HL-60/S4 treated with retinoic acid at 250 ng/mL for 4 days and 3 days (cell line): ENCODE data around the gene RIMS4.
"Not testable (repeated sequence)": the region's sequence is repeated elsewhere in the genome, so short reads cannot be mapped to it uniquely, and the experiment has no call there.

ENCODE experiments used
- in situ Hi-C: fragments of 300-500 bp; cut with MboI; formaldehyde crosslinking; loops from 2 replicates; pipeline ENCODE4 v1.7.0; 2022; ENCODE audit warnings: low sequenced_read_pairs

The RIMS4 gene

DNA sequence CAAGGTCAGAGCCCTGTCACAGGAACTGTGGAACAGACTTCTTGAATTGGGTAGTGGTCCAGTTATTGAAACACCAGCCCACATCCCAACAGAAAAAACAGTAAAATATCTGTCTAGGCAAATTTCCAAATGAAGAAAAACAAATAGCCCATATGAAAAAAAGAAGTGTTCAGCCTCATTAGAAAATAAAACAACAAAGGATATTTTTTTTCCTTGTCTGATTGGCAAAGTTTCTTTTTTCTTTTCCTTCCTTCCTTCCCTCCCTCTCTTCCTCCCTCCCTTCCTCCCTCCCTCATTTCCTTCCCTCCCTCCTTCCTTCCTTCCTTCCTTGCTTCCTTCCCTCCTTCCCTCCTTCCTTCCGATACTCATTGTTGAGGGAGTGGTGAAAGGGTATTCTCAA, 20.6 kb upstream of the RIMS4 start:
- in situ Hi-C loops = no loop called here

DNA sequence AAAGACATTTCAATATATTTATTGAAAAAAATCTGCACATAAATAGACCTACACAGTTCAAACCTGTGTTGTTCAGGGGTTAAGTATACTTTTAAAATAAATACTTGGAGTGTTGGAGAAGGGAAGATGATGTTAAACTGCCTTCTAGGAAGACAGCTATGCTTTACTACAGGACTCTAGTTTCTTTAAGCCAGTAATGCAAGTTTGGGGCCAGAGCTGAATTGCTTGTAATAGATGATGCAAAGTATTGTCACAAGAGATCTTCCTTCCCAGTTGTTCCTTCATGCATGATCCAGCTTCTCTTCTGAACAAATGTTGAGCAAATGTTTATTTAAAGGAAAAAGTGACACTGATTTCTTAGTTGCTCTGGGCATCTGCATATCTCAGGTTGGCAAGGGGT, 20.2 kb upstream of the RIMS4 start:
- in situ Hi-C loops = no loop called here

DNA sequence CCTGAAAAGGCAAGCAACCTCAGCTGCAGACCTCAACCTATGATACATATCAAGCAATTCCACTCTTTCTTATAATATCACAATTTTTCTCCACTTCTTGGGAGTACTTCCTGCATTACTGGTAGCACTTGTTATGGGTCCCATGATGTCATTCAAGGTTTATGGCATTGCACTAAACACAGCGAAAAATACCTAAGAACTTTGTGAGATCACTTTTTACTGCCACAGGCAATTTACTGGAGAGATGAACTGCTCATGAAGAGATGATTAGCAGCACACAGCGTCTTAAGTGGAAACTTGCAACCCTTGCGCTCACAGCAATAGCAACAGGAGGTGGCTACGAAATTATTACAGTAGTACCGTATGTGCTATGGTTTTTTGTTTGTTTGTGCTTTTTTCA, 19.3 kb upstream of the RIMS4 start:
- in situ Hi-C loops = no loop called here

DNA sequence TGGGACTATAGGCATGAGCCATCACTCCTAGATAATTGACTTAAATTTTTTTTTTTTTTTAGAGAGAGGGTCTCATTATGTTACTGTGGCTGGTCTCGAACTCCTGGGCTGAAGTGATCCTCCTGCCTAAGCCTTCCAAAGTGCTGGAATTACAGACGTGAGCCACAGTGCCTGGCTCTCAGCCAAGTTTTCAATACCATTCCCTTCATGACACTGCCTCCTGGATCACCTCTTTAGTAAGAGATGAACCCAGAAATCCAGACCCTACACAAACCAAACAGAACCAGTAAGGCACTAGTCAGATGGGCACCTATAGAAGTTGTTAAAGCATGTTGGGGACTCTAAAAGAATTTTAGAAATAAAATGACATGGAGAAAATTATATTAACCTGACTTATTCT, 18.3 kb upstream of the RIMS4 start:
- in situ Hi-C loops = no loop called here

DNA sequence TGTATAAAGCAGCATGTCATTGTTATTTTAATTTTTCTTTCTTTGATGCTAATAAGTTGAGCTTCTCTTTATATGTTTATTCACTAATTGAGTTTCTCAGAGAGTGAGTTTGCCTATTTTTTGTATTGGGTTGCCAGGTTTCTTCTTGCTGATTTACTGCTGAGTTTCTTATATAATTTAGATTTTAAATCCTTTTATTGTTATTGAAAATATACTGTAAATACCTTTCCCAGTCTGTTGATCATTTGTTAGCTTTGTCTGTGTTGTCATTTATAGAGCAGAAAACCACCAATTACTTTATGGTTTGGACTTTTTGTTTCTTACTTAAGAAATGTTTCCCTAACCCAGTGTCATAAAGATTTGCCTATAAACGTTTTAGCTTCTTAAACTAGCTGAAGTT, 17.1 kb upstream of the RIMS4 start:
- in situ Hi-C loops = no loop called here

DNA sequence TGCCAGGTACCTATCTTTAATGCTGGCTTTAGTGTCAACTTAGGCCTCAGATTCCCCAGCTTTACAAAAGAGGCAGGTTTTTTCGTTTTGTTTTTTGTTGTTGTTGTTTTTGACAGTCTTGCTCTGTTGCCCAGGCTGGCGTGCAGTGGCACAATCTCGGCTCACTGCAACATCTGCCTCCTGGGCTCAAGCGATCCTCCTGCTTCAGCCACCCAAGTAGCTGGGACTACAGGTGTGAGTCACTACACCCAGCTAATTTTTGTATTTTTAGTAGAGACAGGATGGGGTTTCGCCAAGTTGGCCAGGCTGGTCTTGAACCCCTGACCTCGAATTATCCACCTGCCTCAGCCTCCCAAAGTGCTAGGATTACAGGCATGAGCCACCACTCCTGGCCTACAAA, 11.2 kb upstream of the RIMS4 start:
- in situ Hi-C loops = not testable (repeated sequence)

DNA sequence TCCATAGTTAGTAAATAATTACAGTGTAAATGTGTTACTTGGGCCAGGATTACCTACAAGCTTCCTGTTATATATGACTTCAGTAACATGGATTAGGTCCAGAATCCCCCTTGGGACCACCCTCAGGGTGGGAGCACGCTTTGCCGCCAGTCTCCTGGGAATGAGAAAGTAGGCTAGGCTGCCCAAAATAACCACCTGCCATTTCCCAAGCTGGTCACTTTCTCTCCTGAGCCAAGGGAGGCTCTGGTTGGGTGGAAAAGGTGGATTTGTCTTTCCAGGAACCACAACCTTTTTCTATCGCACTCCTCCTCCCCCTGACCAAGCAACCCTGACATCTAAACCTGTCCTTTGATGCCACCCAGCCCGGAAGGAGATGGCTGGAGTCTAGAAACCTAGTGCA, 9.6 kb upstream of the RIMS4 start:
- in situ Hi-C loops = no loop called here

DNA sequence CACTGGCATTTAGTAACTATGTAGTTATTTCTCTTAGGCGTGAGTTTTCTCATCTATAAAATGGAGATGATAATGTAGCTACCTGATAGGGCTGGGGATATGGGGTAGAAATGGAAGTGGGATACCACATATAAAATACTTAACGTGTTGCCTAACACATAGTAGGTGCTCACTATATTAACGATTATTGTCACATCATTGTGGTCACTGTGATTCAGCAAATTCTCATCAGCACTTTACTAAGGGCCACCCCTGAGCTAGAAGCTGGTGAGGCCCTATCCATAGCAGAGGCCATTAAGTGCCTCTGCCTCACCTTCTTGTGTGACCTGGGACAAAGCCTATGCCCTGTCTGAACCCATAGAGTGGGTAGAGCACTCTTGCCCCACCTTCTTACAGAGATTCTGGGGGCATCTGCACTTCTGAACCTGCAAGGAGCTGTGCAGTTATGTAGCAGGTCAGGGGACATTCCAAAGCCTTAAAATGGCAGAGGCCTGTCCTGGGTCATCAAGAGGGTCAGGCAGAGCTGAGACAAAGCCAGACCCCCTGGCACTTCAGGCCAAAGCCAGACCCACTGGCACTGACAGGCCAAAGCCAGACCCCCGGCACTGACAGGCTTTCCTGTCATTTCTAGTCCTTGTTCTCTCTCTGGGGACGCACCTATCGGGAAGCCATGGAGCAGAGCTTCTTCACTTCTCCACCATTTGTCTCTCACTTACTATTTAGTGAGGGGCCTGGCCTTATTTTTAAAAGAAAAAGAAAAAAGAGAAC, 7.0 kb upstream of the RIMS4 start:
- in situ Hi-C loops = no loop called here

DNA sequence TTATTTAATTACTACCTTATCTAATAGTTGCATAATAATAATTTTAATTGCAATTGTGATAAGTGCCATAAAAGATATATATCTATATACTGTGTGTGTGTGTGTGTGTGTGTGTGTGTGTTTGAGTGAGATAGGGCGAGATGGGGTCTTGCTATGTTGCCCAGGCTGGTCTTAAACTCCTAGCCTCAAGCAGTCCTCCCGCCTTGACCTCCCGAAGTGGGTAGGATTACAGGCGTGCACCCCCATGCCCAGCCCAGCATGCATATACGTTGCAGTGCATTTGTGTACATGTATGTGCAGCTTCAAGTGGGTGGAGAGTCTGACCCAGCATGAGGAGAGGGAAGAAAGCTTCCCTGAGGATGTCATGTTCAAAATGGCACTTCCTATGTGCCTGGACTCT, 4.6 kb upstream of the RIMS4 start:
- in situ Hi-C loops = no loop called here

DNA sequence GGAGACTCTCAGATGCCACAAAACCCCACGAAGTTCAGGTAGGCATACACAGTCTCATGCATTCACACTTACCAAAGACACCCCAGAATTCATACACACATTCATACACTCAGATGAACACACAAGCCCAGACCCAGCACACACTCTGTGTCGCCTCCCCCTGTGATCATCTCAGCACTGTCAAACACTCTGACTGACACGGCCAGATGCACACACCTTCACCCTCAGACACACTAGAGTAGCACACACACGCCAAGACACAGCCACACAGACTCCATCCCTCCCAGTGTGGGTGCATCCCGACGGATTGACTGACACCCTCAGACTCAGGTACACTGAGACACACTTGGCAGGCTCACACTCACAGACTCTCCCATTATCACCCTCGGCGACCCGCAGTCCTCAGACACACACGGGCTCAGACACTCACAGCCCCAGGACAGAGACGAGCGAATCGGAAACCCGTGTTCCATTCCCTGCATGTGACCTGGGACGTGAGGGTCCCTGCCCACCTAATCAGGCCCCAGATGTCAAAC, 872 bp upstream of the RIMS4 start:
- in situ Hi-C loops = no loop called here

DNA sequence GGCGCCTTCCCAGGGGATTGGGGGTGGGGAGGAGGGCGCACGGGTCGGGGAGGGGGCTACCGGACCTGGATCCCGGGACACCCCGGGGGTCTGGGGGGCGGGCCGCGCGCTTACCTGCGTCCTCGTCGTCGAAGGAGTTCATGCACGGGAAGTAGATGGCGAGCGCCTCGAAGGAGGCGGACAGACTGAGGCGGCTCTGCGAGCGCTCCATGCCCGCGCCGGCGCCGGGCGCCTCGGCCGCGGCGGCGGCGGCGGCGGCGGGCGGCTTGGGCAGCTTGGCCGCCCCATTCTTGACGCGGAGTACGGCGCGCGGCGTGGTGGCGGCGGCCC, 320 bp downstream of the RIMS4 start:
- in situ Hi-C loops = no loop called here

DNA sequence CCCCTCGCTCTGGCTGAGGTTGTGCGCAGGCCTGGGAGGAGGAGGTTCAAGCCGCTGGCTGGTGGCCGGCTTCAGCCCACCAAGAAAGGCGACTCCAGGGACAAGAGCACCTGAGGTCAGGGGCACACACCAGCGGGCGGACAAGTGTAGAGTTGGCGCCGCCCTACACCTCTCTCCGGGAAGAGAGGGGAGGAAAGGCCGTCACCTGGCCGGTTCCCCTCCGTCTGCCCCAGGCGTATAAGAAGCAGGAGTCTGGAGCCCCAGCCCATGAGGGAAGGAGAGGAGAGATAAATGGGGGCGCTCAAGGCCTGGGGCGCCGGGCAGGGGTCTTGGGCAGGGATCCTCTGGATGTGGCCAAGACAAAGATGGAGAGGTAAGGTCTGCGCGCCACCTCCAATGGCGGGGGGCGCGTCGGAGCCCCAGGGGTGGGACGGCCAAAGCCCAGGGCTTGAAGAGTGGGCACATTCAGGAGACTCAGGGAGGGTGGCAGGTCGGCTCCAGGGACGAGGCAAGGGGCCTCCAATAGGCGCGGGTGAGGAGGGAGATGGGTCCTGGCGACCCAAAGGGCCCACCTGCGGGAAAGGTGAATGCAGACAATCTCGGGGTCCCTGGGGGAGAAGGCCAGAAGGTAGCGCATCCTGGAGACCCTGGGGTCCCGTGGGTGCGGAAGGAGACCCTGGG, 826 bp downstream of the RIMS4 start:
- in situ Hi-C loops = no loop called here

DNA sequence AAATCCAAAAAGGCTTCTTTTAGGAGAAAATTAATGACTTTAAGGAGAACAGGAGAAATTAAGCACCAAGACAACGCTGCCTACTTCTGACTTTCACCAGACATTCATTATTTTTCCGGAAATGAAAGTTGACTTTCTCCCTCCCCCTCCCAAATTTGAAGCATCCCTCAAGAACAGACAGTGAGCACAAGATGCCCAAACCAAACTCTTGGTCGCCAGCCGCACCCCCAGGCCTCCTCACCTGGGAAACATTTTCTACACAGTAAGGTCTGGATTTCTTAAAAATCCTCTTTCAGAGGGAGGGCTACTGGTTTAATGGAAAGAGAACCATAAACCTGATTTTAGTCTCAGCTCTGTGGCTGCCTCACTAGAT, 2.7 kb downstream of the RIMS4 start:
- in situ Hi-C loops = no loop called here

DNA sequence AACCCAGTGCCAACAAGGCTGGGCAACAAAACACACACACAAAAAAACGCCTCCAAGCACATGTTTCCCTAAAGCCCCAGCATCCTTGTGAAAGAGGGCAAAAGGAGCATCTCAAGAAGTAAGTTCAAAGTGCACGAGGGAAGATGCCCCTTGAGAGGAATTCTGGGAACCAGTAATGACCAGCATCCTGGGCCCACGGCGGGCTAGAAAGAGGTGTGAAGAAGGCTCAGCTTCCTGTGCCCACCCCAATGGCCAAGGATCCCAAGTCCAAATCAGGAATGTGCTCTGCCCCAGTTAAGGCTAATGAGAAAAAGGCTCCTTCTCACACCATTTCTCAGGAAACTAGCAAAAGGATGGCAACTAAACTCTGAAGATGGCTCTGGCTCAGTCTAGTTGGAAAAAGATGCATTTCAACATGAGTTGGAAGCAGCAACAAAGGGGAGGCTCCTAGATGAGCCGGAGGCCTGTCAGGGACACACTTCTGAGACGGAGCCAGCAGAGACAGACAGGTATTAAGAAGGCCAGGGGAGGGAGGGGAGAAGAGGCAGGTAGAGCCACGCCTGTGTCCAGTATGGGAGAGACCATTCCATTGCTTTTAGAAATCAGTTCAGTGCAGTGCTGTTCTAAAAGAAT, 3.2 kb downstream of the RIMS4 start:
- in situ Hi-C loops = no loop called here

DNA sequence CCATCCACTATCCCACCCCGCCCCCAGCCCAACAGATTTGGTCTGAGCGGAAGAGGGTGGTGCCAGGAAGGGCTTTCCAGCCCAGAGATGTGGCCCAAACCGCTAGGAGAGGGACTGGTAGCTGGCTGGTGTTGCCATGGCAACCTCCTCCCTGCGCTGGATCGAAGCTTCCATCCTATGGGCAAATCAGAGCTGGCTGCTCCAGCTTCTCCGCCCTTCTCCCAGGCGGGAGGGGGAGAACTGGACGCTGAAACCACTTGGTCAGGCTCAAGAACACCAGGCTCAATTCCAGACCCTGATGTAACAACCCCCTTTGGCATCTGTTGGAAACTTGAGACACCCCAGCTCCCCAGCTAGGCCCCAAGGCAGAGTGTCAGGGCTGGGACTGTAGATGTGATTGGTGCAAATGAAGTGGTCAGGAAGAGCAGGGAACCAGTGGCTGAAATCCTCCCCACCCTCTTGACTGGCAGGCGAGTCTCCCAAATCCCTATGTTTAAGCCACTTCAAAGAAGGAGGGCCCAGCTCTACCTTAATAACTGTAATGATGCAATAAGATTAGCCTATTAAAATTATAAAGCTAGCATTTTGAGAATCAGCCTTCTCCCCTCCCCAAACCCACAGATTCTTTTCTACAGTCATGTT, 4.2 kb downstream of the RIMS4 start:
- in situ Hi-C loops = no loop called here

DNA sequence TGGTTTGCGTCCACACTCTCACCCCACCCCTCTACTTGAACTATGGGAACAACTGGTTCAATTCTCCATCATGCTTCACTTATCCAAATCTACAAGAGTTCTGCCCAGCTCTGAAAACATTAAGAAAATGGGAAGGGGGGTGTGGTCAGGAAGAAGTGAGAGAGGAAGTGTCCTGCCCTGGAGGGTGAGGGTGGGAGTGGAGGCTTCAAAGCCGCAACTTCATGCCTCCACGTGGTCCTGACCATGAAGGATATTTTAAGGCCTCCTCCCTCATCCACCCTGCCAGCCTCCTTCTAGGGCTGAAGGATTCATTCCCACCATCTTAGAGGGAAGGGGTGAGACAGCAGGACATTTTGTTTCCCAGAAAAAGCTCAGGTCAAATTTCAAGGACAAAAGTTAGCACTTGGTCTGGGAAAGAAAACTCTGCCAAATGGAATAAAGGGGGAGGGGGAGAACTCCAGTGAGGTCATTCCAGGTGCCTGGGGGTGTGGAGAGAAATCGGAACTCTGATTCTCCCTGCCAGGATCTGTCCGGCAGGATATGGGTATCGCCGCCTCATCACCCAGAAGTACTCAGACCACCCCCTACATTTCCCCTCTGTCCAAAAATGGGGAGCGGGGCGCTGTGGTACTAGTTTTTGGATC, 4.9 kb downstream of the RIMS4 start:
- in situ Hi-C loops = no loop called here

DNA sequence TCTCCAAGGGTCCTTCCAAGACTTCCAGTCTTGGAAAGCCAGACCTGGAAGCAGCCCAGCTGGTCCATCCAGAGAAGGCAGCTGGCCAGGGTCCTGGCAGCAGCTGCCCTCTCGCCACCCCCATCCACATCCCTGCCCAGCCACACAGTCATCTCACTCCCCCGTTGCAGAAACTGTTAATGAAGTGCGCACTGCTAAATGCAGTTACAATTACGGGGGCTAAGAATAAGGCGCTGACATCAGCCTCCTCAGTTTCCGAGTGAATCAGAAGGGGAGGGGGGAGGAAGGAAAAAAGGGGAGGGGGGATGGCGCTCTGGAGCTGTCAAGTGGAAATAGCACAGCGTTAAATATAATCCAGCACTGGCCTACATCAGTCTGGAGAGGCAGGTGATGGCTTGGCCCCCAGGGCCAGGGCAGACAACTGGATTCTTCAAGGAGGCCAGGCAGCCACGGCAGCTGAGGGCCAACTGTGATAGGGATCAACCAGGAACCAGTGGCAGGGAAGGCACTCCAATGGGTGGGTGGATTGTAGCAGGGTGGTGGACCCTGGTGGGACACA, 6.9 kb downstream of the RIMS4 start:
- in situ Hi-C loops = no loop called here

DNA sequence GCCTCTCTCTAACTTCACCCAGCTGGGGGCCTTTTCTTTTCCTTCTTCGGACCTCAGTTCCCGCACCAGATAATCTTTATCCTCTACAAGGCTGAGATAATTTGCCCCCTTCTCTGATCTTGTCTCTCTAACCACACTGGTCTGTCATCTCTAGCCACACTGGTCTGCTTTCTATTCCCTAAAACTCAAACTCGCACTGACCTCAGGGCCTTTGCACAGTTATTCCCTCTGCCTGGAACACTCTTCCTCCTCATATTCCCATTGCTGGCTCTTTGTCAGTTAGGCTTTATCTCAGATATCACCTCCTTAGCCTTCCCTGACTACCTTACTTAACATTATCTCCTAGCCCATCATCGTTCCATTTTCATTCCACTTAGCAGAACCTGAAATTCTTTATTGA, 7.6 kb downstream of the RIMS4 start:
- in situ Hi-C loops = no loop called here

DNA sequence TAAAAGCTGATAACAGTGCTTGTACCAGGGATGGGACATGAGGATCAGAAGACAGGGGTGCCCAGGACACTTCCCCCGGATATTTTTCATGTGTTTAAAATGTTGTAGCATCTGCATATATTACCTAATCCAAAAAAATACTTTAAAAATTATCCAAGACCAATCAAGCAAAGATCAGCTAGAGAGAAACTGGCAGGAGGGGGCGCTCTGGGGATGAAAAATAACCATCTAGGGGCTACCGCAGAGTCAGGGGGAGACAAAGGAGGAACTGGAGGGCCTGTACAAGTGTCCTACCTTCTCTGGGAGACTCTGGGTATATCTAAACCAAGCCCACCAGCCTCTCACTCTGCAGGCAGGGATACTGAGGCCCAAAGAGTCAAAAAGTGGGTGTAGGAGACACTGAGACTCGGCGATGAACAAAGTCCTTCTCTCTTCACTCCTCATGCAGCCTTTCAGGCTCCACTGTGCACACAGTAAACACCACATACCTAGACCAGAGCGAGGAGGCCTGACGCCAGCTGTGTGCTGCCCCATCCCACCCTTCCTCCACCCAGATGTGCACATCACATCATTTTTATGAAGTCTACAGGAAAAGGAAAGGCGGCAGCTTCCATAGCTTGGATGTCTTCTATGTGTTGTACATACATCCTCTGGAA, 9.8 kb downstream of the RIMS4 start:
- in situ Hi-C loops = no loop called here

DNA sequence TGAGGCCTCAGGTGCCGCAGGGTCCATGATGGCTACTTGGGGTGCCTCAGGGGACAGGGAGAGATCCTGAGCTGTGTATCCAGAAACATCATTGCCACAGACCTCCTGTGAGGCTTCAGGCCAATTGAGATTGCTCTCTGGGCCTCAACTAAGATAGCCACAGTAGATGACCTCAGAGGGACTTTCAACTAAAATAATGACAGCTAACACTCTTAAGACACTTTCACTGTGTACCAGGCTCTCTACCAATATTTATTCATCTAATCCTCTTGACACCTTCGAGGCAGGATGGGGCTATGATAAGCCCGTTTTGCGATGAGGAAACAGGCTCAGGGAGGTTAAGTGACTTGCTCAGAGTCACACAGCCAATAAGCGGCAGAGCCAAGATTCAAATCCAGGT, 10.7 kb downstream of the RIMS4 start:
- in situ Hi-C loops = no loop called here
